Panc1 (cell line): ENCODE data around the gene SPIB. TPM values are rescaled to one million over a fixed set of nuclear protein-coding genes. Genes with fewer than 3 reads are reported as not detected.

Experiments used
- ATAC-seq: fragments of 200-7000 bp; cut with Tn5 transposase; 2 replicates; pipeline ENCODE4 v1.9.1; 2020; ENCODE audit warnings: mild to moderate bottlenecking, moderate library complexity
- BruUV-seq: library from RNA; stranded (reverse); fragments of 400-500 nt; replicated peaks from 2 replicates; lab custom pipeline; 2021; lab: Mats Ljungman, UMichigan
- CTCF ChIA-PET: fragments of 300-600 bp; sonication (Branson Sonifier 250); formaldehyde crosslinking; loops from one replicate; lab custom pipeline; 2022; ENCODE audit warnings: antibody characterized with exemption; lab: Charles Lee
- POLR2A ChIA-PET: fragments of 300-600 bp; sonication (Branson Sonifier 250); formaldehyde crosslinking; loops from one replicate; lab custom pipeline; 2022; ENCODE audit warnings: antibody characterized with exemption; lab: Charles Lee
- DNase-seq: peaks from one replicate; pipeline ENCODE4 v3.0.0-alpha.2; 2010; ENCODE audit warnings: low read depth, low spot score
- H3K27ac ChIP-seq: 2 replicates; pipeline ENCODE4 v1.5.1; 2011; ENCODE audit warnings: mild to moderate bottlenecking, low read length, inconsistent platforms
- H3K27me3 ChIP-seq: fragments of 200-500 bp; sonication (Bioruptor generic); 2 replicates; pipeline ENCODE4 v1.6.0; 2014; ENCODE audit warnings: low read length, inconsistent platforms; ENCODE audit not compliant: control insufficient read depth, insufficient read depth
- H3K36me3 ChIP-seq: fragments of 200-500 bp; sonication (Bioruptor generic); 2 replicates; pipeline ENCODE4 v1.5.1; 2014; ENCODE audit warnings: inconsistent platforms, mild to moderate bottlenecking, low read length, moderate library complexity; ENCODE audit not compliant: control insufficient read depth, insufficient read depth
- H3K4me1 ChIP-seq: 2 replicates; pipeline ENCODE4 v1.5.1; 2011; ENCODE audit warnings: inconsistent platforms, mild to moderate bottlenecking, low read length, moderate library complexity; ENCODE audit not compliant: control insufficient read depth, insufficient read depth
- H3K4me3 ChIP-seq, 2 experiments: 2 replicates each; pipeline ENCODE4 v1.5.1; 2011 to 2012; ENCODE audit warnings: low read depth in 2 of 2, low read length in 2 of 2, mild to moderate bottlenecking in 2 of 2, inconsistent platforms in 1 of 2, moderate library complexity in 1 of 2
- H3K9me3 ChIP-seq: fragments of 200-500 bp; sonication (Bioruptor generic); 2 replicates; pipeline ENCODE4 v1.5.1; 2014; ENCODE audit warnings: low read depth, mild to moderate bottlenecking, inconsistent platforms, low read length, moderate library complexity; ENCODE audit not compliant: control insufficient read depth, insufficient read depth
- POLR2AphosphoS5 ChIP-seq: IDR thresholded peaks from 2 replicates; pipeline ENCODE4 v1.6.1; 2012; ENCODE audit warnings: mild to moderate bottlenecking, low read depth, low read length, moderate library complexity
- REST ChIP-seq, 2 experiments: IDR thresholded peaks; 2 replicates each; pipeline ENCODE4 v1.6.1; 2011 to 2012; ENCODE audit warnings: low read depth in 2 of 2, control low read depth in 1 of 2, low read length in 1 of 2, mild to moderate bottlenecking in 1 of 2, moderate library complexity in 1 of 2; ENCODE audit not compliant: insufficient read depth in 1 of 2
- SIN3A ChIP-seq: IDR thresholded peaks from 2 replicates; pipeline ENCODE4 v1.6.1; 2012; ENCODE audit warnings: low read depth, mild to moderate bottlenecking, low read length, moderate library complexity, borderline replicate concordance; ENCODE audit not compliant: insufficient read depth
- TCF7L2 ChIP-seq: IDR thresholded peaks from 2 replicates; pipeline ENCODE4 v1.6.1; 2011; ENCODE audit warnings: mild to moderate bottlenecking, low read depth, low read length, inconsistent platforms
- in situ Hi-C: cut with HindIII; loops from 2 replicates; pipeline ENCODE4 v1.10.0; 2016; ENCODE audit warnings: low sequenced_read_pairs, low pct_unique_long_range_greater_than_20kb
- intact Hi-C: fragments of 100-400 bp; cut with micrococcal nuclease; formaldehyde crosslinking; loops from one replicate; pipeline ENCODE4 v1.10.0; 2022; ENCODE audit not compliant: unreplicated experiment
- total RNA-seq: library from RNA; stranded (reverse); gene quantifications from one replicate; pipeline ENCODE4 v1.2.1, GENCODE V29; 2021; ENCODE audit not compliant: unreplicated experiment
- TF ChIP-seq, protein P1 (sequence below): fragments of 450-650 bp; IDR thresholded peaks from 2 replicates; pipeline ENCODE4 v1.5.1; 2017; ENCODE audit warnings: mild to moderate bottlenecking

The SPIB gene
- total RNA-seq, 1 experiment from 2014 or later, result not detected

GRCh38 chr19:50476224-50476906 is 57.6 kb downstream of the SPIB start, which contains the start of the genes EMC10 and GARIN5A:
TSS of gene EMC10 (plus strand) at chr19:50476507. CDS start at chr19:50476545, 38 bp downstream.
TSS of gene GARIN5A (minus strand) at chr19:50476848. CDS start at chr19:50476388, 460 bp downstream.
- in situ Hi-C loops (no loop called here), intact Hi-C loops (no loop called here)
- ChIA-PET CTCF (no interaction called here), POLR2A (no interaction called here)
- no peak for TF ChIP-seq TCF7L2
- TF ChIP-seq SIN3A, result 0 out of 2 replicates have a peak, but pooled peaks have one; percentile 40
- TF ChIP-seq, protein P1, sequence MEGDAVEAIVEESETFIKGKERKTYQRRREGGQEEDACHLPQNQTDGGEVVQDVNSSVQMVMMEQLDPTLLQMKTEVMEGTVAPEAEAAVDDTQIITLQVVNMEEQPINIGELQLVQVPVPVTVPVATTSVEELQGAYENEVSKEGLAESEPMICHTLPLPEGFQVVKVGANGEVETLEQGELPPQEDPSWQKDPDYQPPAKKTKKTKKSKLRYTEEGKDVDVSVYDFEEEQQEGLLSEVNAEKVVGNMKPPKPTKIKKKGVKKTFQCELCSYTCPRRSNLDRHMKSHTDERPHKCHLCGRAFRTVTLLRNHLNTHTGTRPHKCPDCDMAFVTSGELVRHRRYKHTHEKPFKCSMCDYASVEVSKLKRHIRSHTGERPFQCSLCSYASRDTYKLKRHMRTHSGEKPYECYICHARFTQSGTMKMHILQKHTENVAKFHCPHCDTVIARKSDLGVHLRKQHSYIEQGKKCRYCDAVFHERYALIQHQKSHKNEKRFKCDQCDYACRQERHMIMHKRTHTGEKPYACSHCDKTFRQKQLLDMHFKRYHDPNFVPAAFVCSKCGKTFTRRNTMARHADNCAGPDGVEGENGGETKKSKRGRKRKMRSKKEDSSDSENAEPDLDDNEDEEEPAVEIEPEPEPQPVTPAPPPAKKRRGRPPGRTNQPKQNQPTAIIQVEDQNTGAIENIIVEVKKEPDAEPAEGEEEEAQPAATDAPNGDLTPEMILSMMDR, result no peak
- TF ChIP-seq REST (IDR thresholded peaks at IDR 0.05; ENCODE audit: insufficient read depth in 1 of 2, low read depth in 2 of 2, low read length in 1 of 2), result no peak
- TF ChIP-seq POLR2AphosphoS5, result peak; percentile 74
- Histone ChIP-seq H3K27me3 (no peaks in the 10 kb centered on the region), H3K36me3 (no peaks in the 10 kb centered on the region), H3K27ac (peak within 1 kb of the TSS; percentile 74), H3K4me3 (peak within 1 kb of the TSS; percentile 81 to 89), H3K4me1 (no peaks in the 10 kb centered on the region), H3K9me3 (no peaks in the 10 kb centered on the region)
- DNase-seq (peak; percentile 47), ATAC-seq (peak; percentile 94)
- no TSS peak for BruUV-seq

DNA sequence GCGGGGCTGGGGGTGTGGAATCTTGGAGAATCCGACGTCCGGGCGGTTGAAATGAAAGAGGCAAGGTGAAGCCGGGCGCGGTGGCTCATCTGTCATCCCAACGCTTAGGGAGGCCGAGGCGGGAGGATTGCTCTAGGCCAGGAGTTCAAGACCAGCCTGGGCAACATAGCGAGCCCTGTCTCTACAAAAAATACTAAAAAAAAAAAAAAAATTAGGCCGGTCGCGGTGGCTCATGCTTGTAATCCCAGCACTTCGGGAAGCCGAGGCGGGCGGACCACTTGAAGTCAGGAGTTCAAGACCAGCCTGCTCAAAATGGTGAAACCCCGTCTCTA is 58.1 kb downstream of the SPIB start:
- DNase-seq, result no peak
- TF ChIP-seq SIN3A (no peak), REST (IDR thresholded peaks at IDR 0.05; ENCODE audit: insufficient read depth in 1 of 2, low read depth in 2 of 2, low read length in 1 of 2) (no peak)
- intact Hi-C loops, result no loop called here
- POLR2A ChIA-PET, result no interaction called here
- no peak for ATAC-seq
- BruUV-seq, result TSS peak; percentile 92
- H3K4me1 ChIP-seq, result no peaks in the 10 kb centered on the region
- CTCF ChIA-PET, result no interaction called here
- H3K4me3 ChIP-seq, result peak overlapping the region; percentile 81 to 89
- H3K36me3 ChIP-seq, result no peaks in the 10 kb centered on the region
- no peak overlapping the region; the same call in 1 of the 2 replicates for H3K27ac ChIP-seq
- no peaks in the 10 kb centered on the region for H3K27me3 ChIP-seq
- in situ Hi-C loops, result no loop called here
- no peaks in the 10 kb centered on the region for H3K9me3 ChIP-seq
